ENCODE data around the gene CMBL.

GRCh38 chr5:10290438-10290837 is 17.3 kb downstream of the CMBL start:
- TF ChIP-seq POLR2A (IDR thresholded peaks at IDR 0.05; ENCODE audit: low read depth, low read length) (no peak), POLR2AphosphoS5 (IDR thresholded peaks at IDR 0.05; ENCODE audit: low read depth, low read length) (no peak)

Data from GM12892 (cell line).